ENCODE results near the gene IMPDH1.

Gene IMPDH1

DNA sequence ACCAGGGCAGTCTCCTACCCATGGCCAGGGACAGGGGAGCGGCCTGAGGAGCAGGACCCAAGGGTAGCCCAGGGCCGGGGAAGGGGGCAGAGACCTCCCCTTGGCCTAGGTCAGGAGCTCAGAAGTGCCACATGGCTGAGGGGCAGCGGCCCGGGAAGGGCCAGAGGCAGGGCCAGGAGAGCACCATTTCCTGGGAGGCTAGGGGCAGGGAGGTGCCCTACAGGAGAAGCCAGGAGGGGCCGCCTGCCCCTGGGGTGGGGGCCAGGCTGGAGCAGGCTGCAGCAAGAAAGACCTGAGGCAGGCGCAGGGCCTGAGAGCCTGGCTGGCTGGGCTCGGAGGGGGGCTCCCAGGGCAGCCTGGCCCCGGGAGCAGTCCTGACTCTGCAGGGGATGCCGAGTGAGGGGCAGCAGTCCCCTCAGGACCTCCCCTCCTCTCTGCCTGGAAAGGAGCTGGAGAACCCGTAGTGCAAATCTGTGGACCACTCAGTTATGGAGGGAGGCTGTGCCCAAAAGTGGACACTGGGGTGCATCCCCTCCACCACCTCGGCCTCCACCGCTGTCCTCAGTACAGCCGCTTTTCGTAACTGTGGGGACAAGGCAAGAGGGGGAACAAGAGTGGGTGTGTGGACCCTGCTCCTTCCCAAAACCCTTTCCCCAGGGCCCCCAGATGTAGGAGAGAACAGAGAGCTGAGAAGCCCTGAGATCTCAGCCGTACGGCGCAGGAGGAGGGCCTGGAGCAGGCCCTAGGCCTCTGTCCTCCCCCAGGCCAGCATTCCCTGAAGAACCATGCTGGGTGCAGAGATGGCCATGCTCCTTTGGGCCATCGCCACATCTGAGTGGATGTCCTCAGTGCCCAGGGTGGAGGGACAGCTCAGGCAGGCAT lies 17.1 kb downstream of the IMPDH1 start:
- peaks cover 42% of the 10 kb centered on the region for H3K36me3 ChIP-seq (ENCODE audit: insufficient read depth, low read length)
- TF ChIP-seq FOXP2 (optimal IDR thresholded peaks at IDR 0.05; ENCODE audit: control extremely low read depth, extremely low read length, insufficient read depth) (no peak), POLR2AphosphoS5 (IDR thresholded peaks at IDR 0.05; ENCODE audit: borderline replicate concordance, low read depth, low read length) (no peak), EZH2 (IDR thresholded peaks at IDR 0.05) (no peak)

DNA sequence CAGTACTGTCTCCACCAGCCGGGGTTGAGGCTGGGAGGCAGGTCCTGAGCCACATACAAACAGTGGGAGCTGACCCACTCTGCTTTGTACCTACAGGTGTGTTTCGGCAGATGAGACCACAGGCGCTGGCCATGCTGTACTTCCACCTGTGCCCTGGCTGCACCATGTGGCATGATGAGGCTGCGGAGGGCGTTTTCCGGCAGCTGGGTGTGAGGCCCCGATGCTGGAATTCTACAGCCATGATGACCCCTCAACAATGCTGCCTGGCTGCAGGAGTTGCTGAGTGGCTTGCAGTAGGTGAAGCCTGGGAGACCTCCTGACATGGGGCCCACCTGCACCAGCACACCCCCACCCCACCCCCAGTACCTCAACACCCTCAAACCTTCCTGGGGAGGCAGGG lies 18.0 kb downstream of the IMPDH1 start:
- no peak for DNase-seq (ENCODE audit: low read depth, low spot score)
- Histone ChIP-seq H3K9ac (ENCODE audit: insufficient read length) (no peak overlapping the region), H3K27ac (no peak overlapping the region), H3K9me3 (ENCODE audit: low read depth, low read length) (no peaks in the 10 kb centered on the region), H3K36me3 (ENCODE audit: insufficient read depth, low read length) (peaks cover 33% of the 10 kb centered on the region), H3K4me3 (no peak overlapping the region)
- TF ChIP-seq FOXP2 (optimal IDR thresholded peaks at IDR 0.05; ENCODE audit: control extremely low read depth, extremely low read length, insufficient read depth) (no peak), EZH2 (IDR thresholded peaks at IDR 0.05) (no peak), POLR2AphosphoS5 (IDR thresholded peaks at IDR 0.05; ENCODE audit: borderline replicate concordance, low read depth, low read length) (no peak)

More for the DNA sequence above, 17.1 kb downstream of the IMPDH1 start:
- H3K9ac ChIP-seq (ENCODE audit: insufficient read length): no peak overlapping the region
- no peak overlapping the region for H3K27ac ChIP-seq
- no peak for DNase-seq (ENCODE audit: low read depth, low spot score)
- no peak overlapping the region for H3K4me3 ChIP-seq
- no peaks in the 10 kb centered on the region for H3K9me3 ChIP-seq (ENCODE audit: low read depth, low read length)

DNA sequence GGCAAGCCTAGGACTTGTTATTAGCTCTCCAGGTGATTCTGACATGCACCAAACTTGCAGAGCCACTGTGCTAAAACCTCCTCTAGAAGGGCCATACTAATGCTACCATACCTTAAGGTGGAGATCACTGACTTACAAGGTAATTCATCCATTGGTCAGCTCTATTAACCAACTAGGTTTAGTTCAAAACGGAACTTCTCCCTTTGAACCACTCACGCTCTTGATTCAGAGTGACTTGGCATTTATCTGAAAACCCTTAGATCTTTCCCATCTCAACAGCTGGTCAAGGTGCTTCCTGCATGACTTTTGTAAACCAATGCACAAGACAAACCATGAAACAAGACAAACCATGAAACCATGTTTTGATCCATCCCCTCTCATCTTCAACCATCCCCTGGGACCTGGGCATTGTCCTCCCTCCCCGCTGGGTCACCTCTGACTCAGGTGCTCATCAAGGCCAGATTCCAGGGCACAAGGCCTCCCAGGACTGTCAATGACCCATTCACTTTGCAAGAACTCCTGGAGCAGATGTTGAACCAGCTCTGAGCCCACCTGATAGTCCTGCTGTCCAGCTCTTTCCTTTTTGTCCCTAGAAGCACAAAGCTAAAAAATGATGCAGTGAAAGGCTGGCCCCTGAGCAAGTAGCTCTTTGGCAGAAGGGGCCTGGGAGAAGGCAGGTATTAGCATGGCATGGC lies 18.8 kb downstream of the IMPDH1 start:
- Histone ChIP-seq H3K4me3 (no peak overlapping the region), H3K36me3 (ENCODE audit: insufficient read depth, low read length) (peaks cover 25% of the 10 kb centered on the region; the same call in 1 of the 2 replicates), H3K9ac (ENCODE audit: insufficient read length) (no peak overlapping the region), H3K27ac (0 out of 2 replicates have a peak overlapping the region, but pooled peaks have one; percentile 25), H3K9me3 (ENCODE audit: low read depth, low read length) (no peaks in the 10 kb centered on the region)
- DNase-seq (ENCODE audit: low read depth, low spot score): no peak
- TF ChIP-seq POLR2AphosphoS5 (IDR thresholded peaks at IDR 0.05; ENCODE audit: borderline replicate concordance, low read depth, low read length): peak; percentile 39; the same call in 1 of the 2 replicates
- TF ChIP-seq FOXP2 (optimal IDR thresholded peaks at IDR 0.05; ENCODE audit: control extremely low read depth, extremely low read length, insufficient read depth): no peak
- no peak for TF ChIP-seq EZH2 (IDR thresholded peaks at IDR 0.05)

DNA sequence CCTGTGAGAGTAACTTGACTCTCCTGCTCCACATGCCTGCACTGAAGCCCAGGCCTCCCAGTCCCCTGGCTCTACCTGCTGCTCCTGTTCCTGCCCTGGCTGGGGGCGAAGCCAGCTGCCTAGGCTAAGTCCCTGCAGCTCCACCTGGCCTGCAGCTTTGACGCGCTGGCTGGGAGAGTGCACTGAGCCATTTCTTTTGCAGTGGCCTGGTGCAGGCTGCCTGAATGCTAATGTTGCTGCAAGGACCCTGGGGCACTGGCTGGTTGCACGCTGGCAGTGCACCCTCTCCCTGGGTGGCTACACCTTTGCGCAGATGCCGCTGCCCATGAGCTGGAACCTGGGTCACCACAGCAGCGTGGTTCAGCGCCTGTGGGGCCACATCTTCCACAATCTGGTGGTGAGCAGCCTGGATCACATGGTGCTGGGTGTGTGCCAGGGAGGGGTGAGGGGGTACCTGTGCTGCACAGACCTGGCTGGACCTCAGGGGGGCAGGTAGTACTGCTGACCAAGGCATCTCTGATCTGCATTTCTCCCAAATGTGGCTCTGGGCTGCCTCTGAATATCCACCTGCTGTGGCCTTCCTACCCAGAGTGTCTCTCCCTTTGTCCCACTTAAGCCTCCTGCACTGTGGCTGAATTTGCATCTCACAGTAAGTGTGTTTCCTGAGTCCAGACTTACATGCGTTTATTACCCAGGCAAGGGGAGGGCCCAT lies 20.0 kb downstream of the IMPDH1 start:
- Histone ChIP-seq H3K27ac (no peak overlapping the region), H3K36me3 (ENCODE audit: insufficient read depth, low read length) (peaks cover 12% of the 10 kb centered on the region; the same call in 1 of the 2 replicates), H3K9me3 (ENCODE audit: low read depth, low read length) (no peaks in the 10 kb centered on the region), H3K9ac (ENCODE audit: insufficient read length) (no peak overlapping the region), H3K4me3 (no peak overlapping the region)
- no peak for TF ChIP-seq FOXP2 (optimal IDR thresholded peaks at IDR 0.05; ENCODE audit: control extremely low read depth, extremely low read length, insufficient read depth)
- peak; percentile 25; the same call in 1 of the 2 replicates for TF ChIP-seq POLR2AphosphoS5 (IDR thresholded peaks at IDR 0.05; ENCODE audit: borderline replicate concordance, low read depth, low read length)
- DNase-seq (ENCODE audit: low read depth, low spot score): no peak

DNA sequence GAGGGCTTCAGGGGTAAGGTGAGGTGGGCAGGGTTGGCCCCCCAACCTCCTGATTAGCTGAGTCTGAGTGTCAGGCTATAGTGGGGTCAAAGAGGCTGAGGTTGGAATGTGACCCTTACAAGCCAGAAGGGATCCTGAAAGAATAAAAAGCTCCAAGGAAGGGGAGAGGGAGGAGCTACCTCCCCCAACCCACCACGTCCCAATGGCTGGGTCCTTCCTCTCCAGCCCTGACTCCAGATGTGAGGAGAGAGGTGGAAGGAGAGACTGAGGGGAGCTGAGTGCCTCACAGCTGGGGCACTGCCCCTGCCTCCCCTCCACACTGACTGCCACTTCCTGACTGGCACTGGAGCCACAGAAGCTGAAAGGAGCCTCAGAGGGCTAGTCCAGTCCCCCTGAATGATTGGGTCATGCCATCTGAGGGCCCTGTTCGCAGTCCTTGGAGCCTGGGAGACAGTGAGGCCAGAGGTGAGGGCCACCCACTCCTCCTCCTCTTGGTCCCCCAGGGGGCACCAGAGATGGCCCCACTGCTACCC lies 20.6 kb downstream of the IMPDH1 start:
- DNase-seq (ENCODE audit: low read depth, low spot score): no peak
- no peak overlapping the region for H3K4me3 ChIP-seq
- TF ChIP-seq POLR2AphosphoS5 (IDR thresholded peaks at IDR 0.05; ENCODE audit: borderline replicate concordance, low read depth, low read length): no peak
- no peak for TF ChIP-seq FOXP2 (optimal IDR thresholded peaks at IDR 0.05; ENCODE audit: control extremely low read depth, extremely low read length, insufficient read depth)
- H3K36me3 ChIP-seq (ENCODE audit: insufficient read depth, low read length): peaks cover 6% of the 10 kb centered on the region; the same call in 1 of the 2 replicates
- no peak overlapping the region for H3K9ac ChIP-seq (ENCODE audit: insufficient read length)
- H3K27ac ChIP-seq: no peak overlapping the region
- H3K9me3 ChIP-seq (ENCODE audit: low read depth, low read length): no peaks in the 10 kb centered on the region

DNA sequence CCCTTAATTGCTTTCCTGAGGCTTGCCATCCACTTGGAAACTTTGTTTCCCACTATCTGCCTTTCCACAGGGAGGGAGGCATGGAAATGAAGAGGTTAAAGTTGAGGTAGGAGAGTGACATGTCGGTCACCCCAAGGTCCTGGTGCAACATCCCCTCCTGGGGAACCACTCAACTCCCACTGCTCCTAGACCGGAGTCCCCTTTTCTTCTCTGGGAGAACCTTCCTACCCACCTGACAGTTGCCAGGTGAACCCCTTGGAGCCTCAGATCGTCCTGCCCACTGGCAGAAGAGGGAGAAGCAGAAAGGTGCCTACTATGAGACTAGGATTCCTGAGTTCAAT lies 21.7 kb downstream of the IMPDH1 start:
- no peak for DNase-seq (ENCODE audit: low read depth, low spot score)
- H3K27ac ChIP-seq: no peak overlapping the region
- H3K9me3 ChIP-seq (ENCODE audit: low read depth, low read length): no peaks in the 10 kb centered on the region
- no peak overlapping the region for H3K9ac ChIP-seq (ENCODE audit: insufficient read length)
- H3K36me3 ChIP-seq (ENCODE audit: insufficient read depth, low read length): peaks cover 4% of the 10 kb centered on the region; the same call in 1 of the 2 replicates
- H3K4me3 ChIP-seq: peak overlapping the region; percentile 44
- TF ChIP-seq FOXP2 (optimal IDR thresholded peaks at IDR 0.05; ENCODE audit: control extremely low read depth, extremely low read length, insufficient read depth): no peak
- TF ChIP-seq EZH2 (IDR thresholded peaks at IDR 0.05): no peak
- TF ChIP-seq POLR2AphosphoS5 (IDR thresholded peaks at IDR 0.05; ENCODE audit: borderline replicate concordance, low read depth, low read length): no peak

DNA sequence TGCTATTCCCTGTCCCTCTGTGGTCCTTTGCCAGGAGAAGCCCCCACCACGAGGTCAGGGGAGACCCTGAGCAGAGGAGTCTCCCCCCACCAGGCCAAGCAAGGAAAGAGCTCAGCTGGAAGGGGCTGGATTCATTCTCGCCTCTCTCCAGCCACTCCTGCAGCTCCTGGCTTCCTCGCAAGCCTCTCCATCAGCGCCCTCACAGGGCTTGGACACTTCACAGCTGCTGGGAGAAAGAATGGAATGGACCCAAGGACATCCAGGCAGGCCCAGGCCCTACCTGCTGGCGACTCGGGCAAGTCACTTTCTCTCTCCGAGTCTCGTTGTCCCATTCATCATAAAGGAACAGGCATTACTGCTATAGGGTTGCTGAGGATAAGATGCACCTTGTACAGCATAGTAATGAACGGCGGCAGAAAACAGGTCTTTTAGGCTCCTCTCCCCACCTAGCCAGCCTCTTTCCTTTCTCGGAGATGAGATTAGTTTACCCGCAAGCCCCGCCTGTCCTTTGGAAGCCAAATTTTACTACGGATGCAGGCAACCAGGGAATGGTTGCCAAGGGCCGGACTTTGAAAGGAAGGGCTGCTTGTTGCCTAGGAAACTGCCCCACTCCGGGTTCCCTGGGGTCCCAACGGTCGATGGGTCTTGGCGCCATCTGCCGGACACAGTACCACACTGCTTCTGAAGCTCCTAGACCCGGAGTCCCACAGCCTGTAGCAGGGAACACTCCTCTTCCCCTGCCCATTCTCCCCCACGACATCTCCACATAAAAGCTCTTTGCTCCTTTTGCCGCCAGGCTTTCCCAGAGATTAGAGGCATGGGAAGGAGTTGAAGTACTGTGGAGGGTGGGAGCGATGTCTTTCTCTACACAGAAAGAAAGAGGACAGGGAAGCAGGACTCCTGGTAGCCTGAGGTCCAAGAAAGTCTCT lies 22.3 kb downstream of the IMPDH1 start:
- H3K36me3 ChIP-seq (ENCODE audit: insufficient read depth, low read length): no peaks in the 10 kb centered on the region
- H3K9ac ChIP-seq (ENCODE audit: insufficient read length): no peak overlapping the region
- no peak for DNase-seq (ENCODE audit: low read depth, low spot score)
- H3K4me3 ChIP-seq: peak overlapping the region; percentile 44
- H3K9me3 ChIP-seq (ENCODE audit: low read depth, low read length): no peaks in the 10 kb centered on the region
- no peak overlapping the region for H3K27ac ChIP-seq
- TF ChIP-seq FOXP2 (optimal IDR thresholded peaks at IDR 0.05; ENCODE audit: control extremely low read depth, extremely low read length, insufficient read depth): peak; percentile 17
- TF ChIP-seq POLR2AphosphoS5 (IDR thresholded peaks at IDR 0.05; ENCODE audit: borderline replicate concordance, low read depth, low read length): no peak
- TF ChIP-seq EZH2 (IDR thresholded peaks at IDR 0.05): no peak
